ENCODE results near the gene IFNLR1. TPM values are rescaled to one million over a fixed set of nuclear protein-coding genes. Genes with fewer than 3 reads are reported as not detected.

IFNLR1 gene
- total RNA-seq, 1 donor from 2014 or later = 0.32 TPM

DNA sequence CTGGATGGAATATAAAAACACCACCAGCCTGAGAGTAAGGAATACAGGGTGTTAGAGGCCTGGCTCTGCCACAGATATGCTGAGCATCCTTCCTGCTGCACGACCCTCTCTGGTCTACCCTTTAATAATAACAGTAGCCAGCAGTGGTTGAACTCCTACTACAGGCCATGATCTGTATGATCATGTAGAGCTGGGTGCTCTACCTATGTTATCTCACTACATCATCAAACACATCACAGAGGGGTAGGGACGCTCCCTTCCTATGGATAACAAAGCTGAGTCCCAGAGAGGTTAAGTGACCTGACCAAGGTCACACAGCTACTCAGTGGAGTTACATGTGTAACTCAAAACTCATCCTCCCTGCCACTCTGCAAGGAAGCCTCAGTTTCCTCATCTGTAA lies 62.1 kb downstream of the IFNLR1 start:
- DNase-seq (ENCODE audit: low spot score in 2 of 2) = no peak
- H3K9me3 ChIP-seq = peaks cover 0 to 4% of the 10 kb centered on the region in 2 donors
- no peaks in the 10 kb centered on the region for H3K27me3 ChIP-seq
- H3K4me1 ChIP-seq = peaks cover 0 to under 1% of the 10 kb centered on the region in 2 donors
- no peak for TF ChIP-seq CTCF (IDR thresholded peaks at IDR 0.05)
- no peaks in the 10 kb centered on the region for H3K36me3 ChIP-seq
- H3K4me3 ChIP-seq = no peak overlapping the region
- no peak overlapping the region for H3K27ac ChIP-seq
- intact Hi-C loops (cut with DNase I) = no loop called here

GRCh38 chr1:24123611-24124010 lies 63.5 kb downstream of the IFNLR1 start:
- TF ChIP-seq CTCF (IDR thresholded peaks at IDR 0.05) = no peak
- DNase-seq (ENCODE audit: low spot score in 2 of 2) = no peak
- H3K4me3 ChIP-seq = no peak overlapping the region

DNA sequence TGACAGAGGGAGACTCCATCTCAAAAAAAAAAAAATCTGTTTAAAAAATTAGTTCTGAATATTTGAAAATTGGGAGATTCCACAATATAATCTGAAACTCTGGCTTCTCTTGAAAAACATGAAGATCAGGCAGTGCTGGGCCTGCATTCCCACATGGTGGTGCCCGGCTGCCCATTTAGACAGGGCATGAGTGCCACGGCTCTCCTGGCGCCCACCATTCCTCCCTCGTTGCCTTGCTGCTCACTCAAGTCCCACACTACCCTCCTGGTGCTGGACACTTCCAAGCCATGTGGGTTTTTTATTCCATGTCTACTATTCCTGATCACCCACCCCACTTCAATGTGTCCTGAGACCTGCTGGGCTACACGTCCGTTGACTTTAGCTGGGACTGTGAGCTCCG lies 64.3 kb downstream of the IFNLR1 start:
- no peaks in the 10 kb centered on the region for H3K36me3 ChIP-seq
- H3K9me3 ChIP-seq = no peaks in the 10 kb centered on the region
- no peak for DNase-seq (ENCODE audit: low spot score in 2 of 2)
- intact Hi-C loops (cut with DNase I) = no loop called here
- H3K27me3 ChIP-seq = no peaks in the 10 kb centered on the region
- no peak overlapping the region for H3K4me3 ChIP-seq
- peaks cover 0 to 4% of the 10 kb centered on the region in 2 donors for H3K4me1 ChIP-seq
- no peak overlapping the region for H3K27ac ChIP-seq
- no peak for TF ChIP-seq CTCF (IDR thresholded peaks at IDR 0.05)

More at GRCh38 chr1:24123611-24124010, 63.5 kb downstream of the IFNLR1 start:
- intact Hi-C loops (cut with DNase I) = no loop called here
- Histone ChIP-seq H3K36me3 (no peaks in the 10 kb centered on the region), H3K9me3 (no peaks in the 10 kb centered on the region), H3K27ac (no peak overlapping the region), H3K27me3 (no peaks in the 10 kb centered on the region), H3K4me1 (peaks cover 0 to 4% of the 10 kb centered on the region in 2 donors)

- no peak for DNase-seq (ENCODE audit: low spot score in 2 of 2)
- no peak overlapping the region for H3K27ac ChIP-seq
- no peaks in the 10 kb centered on the region for H3K9me3 ChIP-seq
- no peak overlapping the region for H3K4me3 ChIP-seq
- no peaks in the 10 kb centered on the region for H3K27me3 ChIP-seq
- H3K36me3 ChIP-seq = no peaks in the 10 kb centered on the region
- no peak for TF ChIP-seq CTCF (IDR thresholded peaks at IDR 0.05)
- H3K4me1 ChIP-seq = peaks cover 0 to 4% of the 10 kb centered on the region in 2 donors
- intact Hi-C loops (cut with DNase I) = no loop called here
Measured at GRCh38 chr1:24121406-24121805, 65.7 kb downstream of the IFNLR1 start.

DNA sequence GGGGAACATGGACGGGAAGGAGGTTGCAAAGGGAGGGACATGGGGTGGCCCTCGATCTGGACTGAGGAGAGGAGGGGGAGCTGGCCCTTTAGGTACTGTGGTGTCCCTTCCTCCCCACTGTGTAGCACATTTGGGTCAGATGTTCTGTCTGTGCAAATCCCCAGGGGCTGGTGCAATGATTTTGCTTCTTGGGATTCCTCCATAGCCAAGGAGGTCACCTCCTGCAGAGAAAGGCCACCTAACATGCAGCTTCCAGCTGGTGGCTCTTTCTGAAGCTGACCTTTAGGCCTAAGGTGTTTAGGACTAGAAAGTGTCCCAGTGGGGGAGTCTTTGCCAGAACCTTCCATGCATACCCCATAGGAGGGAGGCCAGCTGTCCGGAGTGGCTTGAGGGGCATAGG lies 66.1 kb downstream of the IFNLR1 start:
- intact Hi-C loops (cut with DNase I) = no loop called here
- no peak overlapping the region for H3K27ac ChIP-seq

More for the DNA sequence above, 66.1 kb downstream of the IFNLR1 start:
- DNase-seq (ENCODE audit: low spot score in 2 of 2) = no peak
- no peak overlapping the region for H3K4me3 ChIP-seq
- peaks cover 0 to 4% of the 10 kb centered on the region in 2 donors for H3K4me1 ChIP-seq
- H3K27me3 ChIP-seq = no peaks in the 10 kb centered on the region
- H3K9me3 ChIP-seq = no peaks in the 10 kb centered on the region
- no peaks in the 10 kb centered on the region for H3K36me3 ChIP-seq
- no peak for TF ChIP-seq CTCF (IDR thresholded peaks at IDR 0.05)
